HG03097 (cell line): ENCODE results near the gene DEDD2.

Source experiments
- ATAC-seq: cut with Tn5 transposase; IDR thresholded peaks from one replicate; pipeline ENCODE4 v1.9.1; 2021; ENCODE audit not compliant: unreplicated experiment, low FRiP score

The DEDD2 gene

GRCh38 chr19:42151782-42152684 is 65.4 kb downstream of the DEDD2 start:
- ATAC-seq = no peak

- ATAC-seq = no peak
These were observed 66.5 kb downstream of the DEDD2 start for GRCh38 chr19:42150911-42151361.

GRCh38 chr19:42150364-42150763 is 67.1 kb downstream of the DEDD2 start:
- ATAC-seq = no peak

- ATAC-seq = no peak
These were observed 67.9 kb downstream of the DEDD2 start for GRCh38 chr19:42149447-42150202.
